ENCODE data around the gene RAB9A.

RAB9A gene

DNA sequence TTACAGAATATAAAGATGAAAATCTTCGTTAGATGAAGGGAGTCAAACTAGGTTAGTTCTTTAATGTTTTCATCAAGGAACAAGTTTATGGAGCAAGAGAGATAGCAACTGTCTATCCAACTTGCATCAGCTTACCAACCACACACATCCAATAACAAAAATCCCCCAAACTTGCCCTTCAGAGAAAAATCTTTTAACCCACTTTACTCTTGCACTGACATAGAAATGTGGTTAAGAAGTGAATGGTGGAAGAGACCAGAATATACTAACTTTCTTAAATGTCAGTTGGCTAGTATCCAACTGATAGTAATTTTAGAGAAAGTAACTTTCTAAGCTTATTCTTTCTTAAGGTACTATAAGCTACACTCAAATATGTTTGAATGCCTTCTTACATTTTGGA lies 1.7 kb upstream of the RAB9A start:
- Mint-ChIP-seq H3K4me1 (peaks cover 67% of the 10 kb centered on the region), H3K9me3 (no peaks in the 10 kb centered on the region), H3K27ac (peak overlapping the region; percentile 97), H3K27me3 (no peaks in the 10 kb centered on the region), H3K4me3 (peak overlapping the region; percentile 10), H3K36me3 (ENCODE audit: low read depth) (peaks cover 14% of the 10 kb centered on the region)
- DNase-seq (no peak), ATAC-seq (peak; percentile 20)

DNA sequence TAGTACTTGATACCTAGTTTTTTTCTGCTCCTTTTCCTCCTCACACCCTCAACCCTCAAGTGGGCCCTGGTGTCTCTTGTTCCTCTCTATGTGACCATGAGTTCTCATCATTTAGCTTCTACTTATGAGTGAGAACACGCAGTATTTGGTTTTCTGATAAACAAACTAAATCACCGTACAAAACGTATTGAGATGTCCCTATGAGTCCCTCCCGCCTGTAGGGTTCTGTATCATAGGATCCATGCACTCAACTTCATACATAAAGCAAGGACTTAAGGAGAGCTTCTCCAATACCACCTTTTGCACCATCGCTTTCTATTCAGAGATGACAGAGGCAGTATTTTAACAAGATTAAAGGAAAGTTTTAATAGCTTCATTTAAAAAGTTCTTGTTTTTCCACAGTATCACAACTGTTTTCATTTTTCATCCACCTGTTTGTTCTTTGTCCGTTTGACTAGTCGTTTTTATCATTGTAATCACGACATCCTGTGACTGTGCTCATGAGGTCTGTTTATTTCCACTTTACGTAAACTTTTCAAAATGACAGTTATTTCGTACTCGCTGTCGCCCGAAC lies 457 bp upstream of the RAB9A start:
- peak overlapping the region; percentile 91 for H3K4me3 Mint-ChIP-seq
- H3K27ac Mint-ChIP-seq: peak overlapping the region; percentile 97
- peaks cover 79% of the 10 kb centered on the region for H3K4me1 Mint-ChIP-seq
- H3K27me3 Mint-ChIP-seq: no peaks in the 10 kb centered on the region
- ATAC-seq (no peak), DNase-seq (no peak)
- H3K9me3 Mint-ChIP-seq: no peaks in the 10 kb centered on the region
- H3K36me3 Mint-ChIP-seq (ENCODE audit: low read depth): peaks cover 18% of the 10 kb centered on the region

DNA sequence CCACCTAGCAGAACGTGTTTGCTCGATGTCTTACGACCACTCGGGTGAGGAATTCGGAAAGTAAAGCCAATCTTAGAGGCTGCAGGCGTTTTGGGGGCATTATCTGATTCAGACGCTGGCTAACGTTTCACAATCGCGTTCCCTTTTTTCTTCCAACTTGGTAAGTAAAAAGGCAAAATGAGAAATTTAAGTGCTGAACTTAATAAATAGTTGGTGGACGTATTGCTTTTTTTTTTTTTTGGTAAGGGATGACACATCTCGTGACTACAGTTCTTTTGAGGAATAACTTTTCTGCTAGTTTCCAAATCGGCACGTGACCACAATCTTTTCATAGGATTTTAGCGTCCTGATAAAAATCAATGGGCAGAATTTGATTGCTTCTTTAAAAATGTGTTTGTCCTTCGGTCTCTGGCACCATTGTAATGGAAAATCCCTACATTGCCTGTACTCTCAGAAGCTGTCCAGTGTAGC lies 848 bp downstream of the RAB9A start:
- Mint-ChIP-seq H3K27me3 (no peaks in the 10 kb centered on the region), H3K36me3 (ENCODE audit: low read depth) (peaks cover 15% of the 10 kb centered on the region), H3K4me1 (peaks cover 81% of the 10 kb centered on the region), H3K27ac (peak overlapping the region; percentile 97), H3K4me3 (peak overlapping the region; percentile 91), H3K9me3 (no peaks in the 10 kb centered on the region)
- ATAC-seq (no peak), DNase-seq (no peak)

DNA sequence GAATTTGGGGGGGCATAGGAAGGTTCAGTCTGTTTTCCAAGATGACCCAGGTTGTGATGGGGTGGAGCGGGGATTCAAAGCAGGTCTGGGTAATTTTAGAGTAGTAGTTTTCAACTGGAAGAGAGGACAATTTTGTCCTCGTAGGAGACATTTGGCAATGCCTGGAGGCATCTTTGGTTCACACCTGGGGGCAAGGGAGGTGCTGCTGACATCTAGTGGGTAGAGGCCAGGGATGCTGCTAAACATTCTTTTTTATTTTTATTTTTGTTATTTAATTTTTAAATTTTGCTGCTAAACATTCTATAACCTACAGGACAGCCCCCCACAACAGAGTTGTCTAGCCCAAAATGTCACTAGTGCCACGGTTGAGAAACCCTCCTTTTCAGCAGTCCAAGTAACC lies 1.9 kb downstream of the RAB9A start:
- ATAC-seq: no peak
- peak overlapping the region; percentile 91 for H3K4me3 Mint-ChIP-seq
- DNase-seq: no peak

DNA sequence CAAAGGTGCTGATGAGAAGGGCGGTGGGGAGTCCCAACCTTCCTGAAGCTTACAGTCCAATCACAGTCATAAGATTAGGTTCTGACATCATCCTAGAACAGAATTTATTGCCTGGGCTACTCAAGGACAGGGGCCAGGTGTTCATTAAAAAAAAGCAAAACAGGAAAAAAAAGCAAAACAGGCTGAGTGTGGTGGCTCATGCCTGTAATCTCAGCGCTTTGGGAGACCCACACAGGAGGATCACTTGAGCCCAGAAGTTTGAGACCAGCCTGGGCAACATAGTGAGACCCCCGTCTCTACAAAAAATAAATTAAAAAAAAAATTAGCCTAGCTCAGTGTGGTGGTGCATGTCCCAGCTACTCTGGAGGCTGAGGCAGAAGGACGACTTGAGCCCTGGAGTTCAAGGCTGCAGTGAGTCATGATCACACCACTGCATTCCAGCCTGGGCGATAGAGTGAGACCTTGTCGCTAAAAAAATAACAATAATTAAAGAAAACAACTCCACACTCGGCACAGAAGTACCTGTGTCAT lies 3.0 kb downstream of the RAB9A start:
- no peak for ATAC-seq
- H3K27me3 Mint-ChIP-seq: no peaks in the 10 kb centered on the region
- H3K36me3 Mint-ChIP-seq (ENCODE audit: low read depth): peaks cover 21% of the 10 kb centered on the region
- peaks cover 78% of the 10 kb centered on the region for H3K4me1 Mint-ChIP-seq
- no peak for DNase-seq
- H3K27ac Mint-ChIP-seq: peak overlapping the region; percentile 67
- H3K9me3 Mint-ChIP-seq: no peaks in the 10 kb centered on the region
- H3K4me3 Mint-ChIP-seq: peak overlapping the region; percentile 32

More for the DNA sequence above, 1.9 kb downstream of the RAB9A start:
- H3K4me1 Mint-ChIP-seq: peaks cover 79% of the 10 kb centered on the region
- H3K36me3 Mint-ChIP-seq (ENCODE audit: low read depth): peaks cover 21% of the 10 kb centered on the region
- no peaks in the 10 kb centered on the region for H3K27me3 Mint-ChIP-seq
- no peaks in the 10 kb centered on the region for H3K9me3 Mint-ChIP-seq
- H3K27ac Mint-ChIP-seq: peak overlapping the region; percentile 97

DNA sequence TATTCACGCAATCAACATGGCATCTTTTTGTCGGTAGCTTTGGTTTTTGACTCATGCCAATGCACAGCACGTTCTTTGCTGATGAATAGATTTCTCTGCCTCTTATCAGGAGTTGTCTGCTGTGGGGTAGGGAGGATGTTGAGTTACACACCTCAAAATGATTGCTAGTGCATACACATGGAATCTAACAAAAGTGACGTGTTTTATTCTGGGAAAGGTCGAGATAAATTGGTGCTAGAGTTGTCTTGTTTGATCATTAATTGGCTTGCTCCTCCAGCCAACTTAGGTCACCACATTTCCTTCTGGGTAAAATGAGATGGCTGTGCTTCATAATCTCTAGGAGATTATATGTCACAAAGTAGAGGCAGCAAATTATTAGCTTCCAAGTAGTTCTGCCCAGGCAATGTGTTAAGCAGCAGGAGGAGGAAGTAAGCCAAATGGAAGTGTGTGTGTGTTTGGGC lies 3.9 kb downstream of the RAB9A start:
- peak overlapping the region; percentile 32 for H3K4me3 Mint-ChIP-seq

DNA sequence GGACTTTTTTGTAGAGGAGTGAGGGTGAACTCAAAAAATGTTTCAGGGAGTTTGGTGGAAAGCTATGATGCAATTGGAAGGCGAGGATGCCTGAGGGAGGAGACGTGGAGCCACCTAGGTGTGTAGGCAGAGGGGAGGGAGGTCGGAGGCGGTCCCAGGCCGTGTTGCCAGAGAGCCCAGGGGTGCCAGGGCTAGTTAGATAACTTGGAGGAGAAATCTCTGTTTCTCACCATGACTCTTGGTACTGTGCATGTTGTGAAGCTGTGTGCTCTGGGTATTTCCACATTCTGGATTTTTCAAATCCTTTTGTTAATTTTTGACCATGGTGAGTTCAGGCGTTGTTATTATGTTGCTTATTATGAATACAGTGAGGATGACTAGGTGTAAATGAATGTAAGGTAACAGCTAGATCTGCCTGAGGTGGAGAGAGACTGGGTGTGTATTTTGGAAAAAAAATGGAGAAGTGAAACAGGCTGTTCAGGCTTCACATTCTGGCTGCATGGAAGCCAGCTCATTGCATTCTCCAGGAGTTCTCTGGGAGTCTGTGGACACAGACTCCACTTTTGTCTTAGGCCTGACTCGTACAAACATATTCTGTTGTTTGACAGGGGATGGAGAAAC lies 4.5 kb downstream of the RAB9A start:
- Mint-ChIP-seq H3K27me3 (no peaks in the 10 kb centered on the region), H3K27ac (peak overlapping the region; percentile 73), H3K9me3 (no peaks in the 10 kb centered on the region), H3K36me3 (ENCODE audit: low read depth) (peaks cover 25% of the 10 kb centered on the region), H3K4me3 (peak overlapping the region; percentile 32), H3K4me1 (peaks cover 72% of the 10 kb centered on the region)
- DNase-seq (no peak), ATAC-seq (no peak)

More for the DNA sequence above, 3.9 kb downstream of the RAB9A start:
- ATAC-seq: no peak
- no peak for DNase-seq
- Mint-ChIP-seq H3K9me3 (no peaks in the 10 kb centered on the region), H3K27me3 (no peaks in the 10 kb centered on the region), H3K4me1 (peaks cover 78% of the 10 kb centered on the region), H3K36me3 (ENCODE audit: low read depth) (peaks cover 25% of the 10 kb centered on the region), H3K27ac (peak overlapping the region; percentile 73)

DNA sequence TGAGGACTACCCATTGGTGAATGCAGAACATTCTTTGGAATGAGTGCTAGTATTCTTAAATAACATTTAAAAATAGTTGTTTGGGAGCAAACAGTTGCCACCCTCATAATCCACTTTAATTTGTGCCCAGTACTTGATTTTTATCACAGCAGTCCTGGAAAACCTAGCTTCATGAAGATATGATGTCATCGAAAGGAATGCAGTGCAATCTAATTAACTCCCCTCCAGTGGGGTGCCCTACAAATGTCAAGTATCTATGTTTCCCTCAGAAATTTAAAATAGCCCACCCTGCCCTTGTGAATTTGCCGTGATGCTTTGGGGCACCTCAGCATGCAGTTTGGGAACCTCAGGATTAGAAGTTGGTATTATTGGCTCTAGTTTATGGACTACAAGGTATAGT lies 5.4 kb downstream of the RAB9A start:
- no peak for DNase-seq
- no peak overlapping the region for H3K4me3 Mint-ChIP-seq
- H3K9me3 Mint-ChIP-seq: no peaks in the 10 kb centered on the region
- H3K4me1 Mint-ChIP-seq: peaks cover 76% of the 10 kb centered on the region
- peaks cover 30% of the 10 kb centered on the region for H3K36me3 Mint-ChIP-seq (ENCODE audit: low read depth)
- H3K27me3 Mint-ChIP-seq: no peaks in the 10 kb centered on the region
- ATAC-seq: no peak
- H3K27ac Mint-ChIP-seq: no peak overlapping the region

DNA sequence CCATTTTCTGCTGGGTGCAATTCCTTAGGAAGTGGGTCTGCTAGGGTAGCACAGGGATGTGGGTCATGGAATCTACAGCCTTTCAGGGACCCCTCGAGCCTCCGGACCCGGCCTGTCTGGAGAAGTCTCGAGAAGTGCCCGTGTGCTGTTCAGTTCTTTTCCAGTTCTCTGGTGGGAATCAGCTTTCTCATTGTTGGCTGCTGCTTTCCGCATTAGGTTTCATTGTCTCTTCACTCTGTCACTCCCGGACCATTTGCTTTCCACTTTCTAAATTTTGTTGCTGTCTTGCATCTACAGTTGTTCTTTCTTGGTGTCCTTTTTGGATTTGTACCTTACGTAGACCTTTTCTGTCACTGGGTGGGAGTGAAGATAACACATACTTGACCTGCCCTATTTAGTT lies 6.1 kb downstream of the RAB9A start:
- H3K9me3 Mint-ChIP-seq: no peaks in the 10 kb centered on the region
- H3K4me1 Mint-ChIP-seq: peaks cover 79% of the 10 kb centered on the region
- no peaks in the 10 kb centered on the region for H3K27me3 Mint-ChIP-seq
- no peak for DNase-seq
- peak overlapping the region; percentile 12 for H3K27ac Mint-ChIP-seq
- H3K36me3 Mint-ChIP-seq (ENCODE audit: low read depth): peaks cover 26% of the 10 kb centered on the region
- no peak overlapping the region for H3K4me3 Mint-ChIP-seq
- no peak for ATAC-seq

DNA sequence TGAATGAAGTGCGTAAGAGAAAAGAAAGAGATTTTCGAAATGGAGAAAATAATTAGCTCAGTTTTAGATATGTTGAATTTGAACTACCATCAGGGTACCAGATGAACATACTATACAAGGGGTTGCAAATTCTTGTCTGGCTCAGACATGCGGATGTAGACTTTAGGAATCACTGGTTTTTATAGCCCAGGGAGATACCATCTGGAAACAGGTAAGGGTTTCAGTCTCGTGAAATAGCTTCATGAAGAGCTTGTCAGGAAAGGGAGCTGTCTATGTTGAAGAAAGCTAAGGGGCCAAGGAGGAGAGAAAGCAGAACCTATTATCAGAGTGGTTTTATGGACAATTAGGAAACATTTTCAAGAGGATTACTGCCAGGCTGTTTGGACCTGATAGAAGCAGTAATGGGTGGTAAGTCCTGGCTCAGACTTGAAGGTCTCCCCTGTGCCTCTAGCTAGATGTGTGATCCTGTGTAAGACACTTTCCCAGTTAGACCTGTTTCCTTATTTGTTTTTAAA lies 6.7 kb downstream of the RAB9A start:
- peaks cover 75% of the 10 kb centered on the region for H3K4me1 Mint-ChIP-seq
- no peak overlapping the region for H3K4me3 Mint-ChIP-seq
- peaks cover 27% of the 10 kb centered on the region for H3K36me3 Mint-ChIP-seq (ENCODE audit: low read depth)
- no peak for ATAC-seq
- H3K9me3 Mint-ChIP-seq: no peaks in the 10 kb centered on the region
- H3K27me3 Mint-ChIP-seq: no peaks in the 10 kb centered on the region
- no peak overlapping the region for H3K27ac Mint-ChIP-seq
- no peak for DNase-seq

DNA sequence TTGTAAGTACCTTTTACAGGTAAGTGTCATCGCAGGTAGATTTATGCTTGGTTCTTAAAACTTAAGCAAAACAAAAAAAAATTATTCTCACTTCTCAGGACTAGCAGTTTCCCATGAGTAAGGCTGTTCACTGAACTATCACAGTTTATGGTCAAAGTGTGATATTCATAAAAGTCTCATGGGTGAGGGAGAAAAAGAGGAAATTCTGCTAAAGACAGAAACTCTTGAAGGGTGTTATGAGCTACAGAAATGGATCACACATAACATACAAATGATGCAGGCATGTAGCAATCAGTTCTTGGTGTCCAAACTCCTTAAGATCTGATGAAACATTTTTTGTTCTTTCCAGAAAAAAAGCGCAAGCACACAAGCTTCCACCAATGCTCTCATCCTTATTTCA lies 8.5 kb downstream of the RAB9A start:
- Mint-ChIP-seq H3K27ac (peak overlapping the region; percentile 65), H3K9me3 (no peaks in the 10 kb centered on the region), H3K36me3 (ENCODE audit: low read depth) (peaks cover 25% of the 10 kb centered on the region), H3K4me3 (no peak overlapping the region), H3K4me1 (peaks cover 75% of the 10 kb centered on the region), H3K27me3 (no peaks in the 10 kb centered on the region)
- DNase-seq (no peak), ATAC-seq (no peak)

DNA sequence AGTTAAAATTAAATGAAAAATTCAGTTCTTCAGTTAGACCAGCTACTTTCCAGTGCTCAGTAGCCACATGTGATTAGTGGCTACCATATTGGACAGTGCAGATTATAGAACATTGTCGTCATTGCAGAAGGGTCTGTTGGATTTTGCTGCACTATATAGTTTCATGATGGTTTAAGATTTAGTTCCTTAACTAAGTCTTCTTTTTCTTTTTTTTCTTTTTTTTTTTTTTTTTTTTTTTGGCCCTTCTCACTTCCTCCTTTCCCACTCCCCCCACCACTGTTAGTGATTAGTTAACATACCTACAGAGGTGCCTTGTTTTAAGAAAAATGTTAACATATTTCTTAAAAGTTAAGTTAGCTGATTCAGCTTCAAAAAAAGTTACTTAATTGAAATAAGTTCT lies 9.0 kb downstream of the RAB9A start:
- peaks cover 74% of the 10 kb centered on the region for H3K4me1 Mint-ChIP-seq
- DNase-seq: no peak

DNA sequence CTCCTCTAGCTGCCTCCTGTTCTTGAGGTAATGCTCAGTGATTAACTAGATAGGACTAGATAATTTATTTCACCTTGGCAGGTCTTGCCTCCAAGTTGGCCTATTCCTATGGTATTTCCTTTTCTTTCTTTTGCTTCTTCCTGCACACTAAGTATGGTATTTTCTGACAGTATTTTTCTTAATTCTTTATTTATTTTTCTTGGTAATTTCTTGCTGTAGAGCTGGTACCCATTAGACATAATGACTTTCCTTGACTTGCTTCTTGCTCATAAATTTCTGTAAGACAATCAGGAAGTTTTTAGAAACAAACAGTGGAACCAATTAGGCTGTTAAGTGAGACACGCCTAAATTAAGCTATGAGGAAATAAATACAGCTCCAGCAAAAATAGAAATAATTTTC lies 9.5 kb downstream of the RAB9A start:
- H3K9me3 Mint-ChIP-seq: no peaks in the 10 kb centered on the region
- DNase-seq (no peak), ATAC-seq (no peak)
- H3K4me3 Mint-ChIP-seq: no peak overlapping the region
- H3K27me3 Mint-ChIP-seq: no peaks in the 10 kb centered on the region
- H3K36me3 Mint-ChIP-seq (ENCODE audit: low read depth): peaks cover 23% of the 10 kb centered on the region
- H3K4me1 Mint-ChIP-seq: peaks cover 74% of the 10 kb centered on the region
- no peak overlapping the region for H3K27ac Mint-ChIP-seq

More for the DNA sequence above, 9.0 kb downstream of the RAB9A start:
- no peak for ATAC-seq
- Mint-ChIP-seq H3K27me3 (no peaks in the 10 kb centered on the region), H3K4me3 (no peak overlapping the region), H3K9me3 (no peaks in the 10 kb centered on the region), H3K36me3 (ENCODE audit: low read depth) (peaks cover 22% of the 10 kb centered on the region), H3K27ac (no peak overlapping the region)

DNA sequence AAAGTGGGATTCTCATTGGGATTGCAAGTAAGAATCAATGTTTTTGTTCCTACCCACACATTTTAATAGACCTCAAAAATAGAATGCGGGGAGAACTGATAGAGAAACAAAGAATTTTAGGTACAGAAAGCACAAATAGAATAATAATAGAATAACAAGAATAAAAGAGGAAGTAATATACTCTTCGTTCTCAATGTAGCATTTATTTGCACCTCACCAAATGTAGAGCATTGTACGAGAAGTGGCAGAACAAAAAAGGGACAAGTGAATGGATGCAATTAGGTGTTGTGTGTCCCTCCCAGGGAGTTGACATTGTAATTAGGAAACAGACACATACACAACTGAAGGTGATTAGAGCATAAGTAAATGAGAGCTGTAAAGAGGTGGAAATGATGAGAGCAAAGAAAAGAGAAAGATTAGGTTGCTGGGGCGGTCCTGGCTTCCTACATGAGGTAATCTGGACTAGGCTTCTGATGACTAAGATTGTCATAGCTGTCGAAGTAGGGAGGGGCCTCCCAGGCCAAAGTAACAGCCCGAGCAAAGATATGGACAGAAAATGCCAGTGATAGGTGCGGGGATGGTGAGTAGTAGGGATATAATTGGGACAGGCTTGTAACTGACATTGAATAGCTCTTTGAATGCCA lies 10.4 kb downstream of the RAB9A start:
- no peak overlapping the region for H3K27ac Mint-ChIP-seq
- H3K4me3 Mint-ChIP-seq: peak overlapping the region; percentile 41
- no peaks in the 10 kb centered on the region for H3K9me3 Mint-ChIP-seq
- no peaks in the 10 kb centered on the region for H3K27me3 Mint-ChIP-seq
- peak; percentile 57 for ATAC-seq
- DNase-seq: no peak
- H3K36me3 Mint-ChIP-seq (ENCODE audit: low read depth): peaks cover 31% of the 10 kb centered on the region
- H3K4me1 Mint-ChIP-seq: peaks cover 74% of the 10 kb centered on the region

DNA sequence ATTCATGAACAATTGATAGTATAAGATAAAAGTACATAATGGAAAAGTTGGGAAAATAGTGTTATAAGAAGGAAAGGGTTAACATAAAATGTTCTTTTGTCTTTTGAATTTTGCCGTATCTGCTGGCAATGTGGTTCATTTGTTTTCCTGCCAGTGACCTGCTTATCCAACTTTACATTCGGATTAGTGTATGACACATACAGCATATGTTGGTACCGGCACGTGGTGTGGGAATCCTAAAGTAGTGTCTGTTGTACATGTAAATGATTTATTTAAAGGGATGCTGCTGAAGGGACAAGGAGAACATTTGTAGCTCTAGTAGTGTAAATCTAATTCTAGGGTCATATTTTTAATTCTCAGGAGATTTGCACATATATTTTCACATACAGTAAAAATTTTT lies 11.5 kb downstream of the RAB9A start:
- peaks cover 66% of the 10 kb centered on the region for H3K4me1 Mint-ChIP-seq
- no peaks in the 10 kb centered on the region for H3K27me3 Mint-ChIP-seq
- H3K36me3 Mint-ChIP-seq (ENCODE audit: low read depth): peaks cover 28% of the 10 kb centered on the region
- ATAC-seq (no peak), DNase-seq (no peak)
- H3K9me3 Mint-ChIP-seq: no peaks in the 10 kb centered on the region
- no peak overlapping the region for H3K4me3 Mint-ChIP-seq
- no peak overlapping the region for H3K27ac Mint-ChIP-seq
